ENCODE data around the gene TCF12.

The TCF12 gene

GRCh38 chr15:57144448-57144847 is 226.0 kb downstream of the TCF12 start:
- H3K9me3 ChIP-seq, result no peaks in the 10 kb centered on the region
- intact Hi-C loops (cut with DNase I; ENCODE audit: low total_unique reads), result no loop called here
- H3K4me1 ChIP-seq, result peaks cover 0 to 33% (median 21%) of the 10 kb centered on the region in 4 donors
- H3K27ac ChIP-seq, result no peak overlapping the region
- H3K27me3 ChIP-seq, result no peaks in the 10 kb centered on the region
- no peak for TF ChIP-seq CTCF (IDR thresholded peaks at IDR 0.05)
- H3K36me3 ChIP-seq, result no peaks in the 10 kb centered on the region
- H3K4me3 ChIP-seq, result no peak overlapping the region
- DNase-seq, result peak in 1 of 2 donors; percentile 36

GRCh38 chr15:57146506-57147201 is 228.2 kb downstream of the TCF12 start:
- Histone ChIP-seq H3K27me3 (no peaks in the 10 kb centered on the region), H3K4me1 (peaks cover 0 to 46% (median 28%) of the 10 kb centered on the region in 4 donors), H3K9me3 (peaks cover 0 to 2% (median 0%) of the 10 kb centered on the region in 3 donors), H3K27ac (peak overlapping the region in 1 of 2 donors; percentile 48), H3K36me3 (no peaks in the 10 kb centered on the region), H3K4me3 (peak overlapping the region; percentile 16 to 26)
- intact Hi-C loops (cut with DNase I; ENCODE audit: low total_unique reads), result loop anchor here (5.0 kb wide), 2 partner anchors 161 to 381 kb away; no protein-coding TSS in a partner anchor
- no peak for DNase-seq
- peak; percentile 59 to 69 for TF ChIP-seq CTCF (IDR thresholded peaks at IDR 0.05)

- intact Hi-C loops (cut with DNase I; ENCODE audit: low total_unique reads), result loop anchor here (5.0 kb wide), 2 partner anchors 160 to 380 kb away; no protein-coding TSS in a partner anchor
- peaks cover 0 to 48% (median 28%) of the 10 kb centered on the region in 4 donors for H3K4me1 ChIP-seq
- TF ChIP-seq CTCF (IDR thresholded peaks at IDR 0.05), result no peak
- no peak for DNase-seq
- no peaks in the 10 kb centered on the region for H3K36me3 ChIP-seq
- peaks cover 0 to 7% (median 0%) of the 10 kb centered on the region in 3 donors for H3K9me3 ChIP-seq
- no peak overlapping the region for H3K4me3 ChIP-seq
- H3K27ac ChIP-seq, result peak overlapping the region in 1 of 2 donors; percentile 48
- H3K27me3 ChIP-seq, result no peaks in the 10 kb centered on the region
Observed at GRCh38 chr15:57147621-57148020, 229.2 kb downstream of the TCF12 start.

- Histone ChIP-seq H3K4me1 (peaks cover 0 to 55% (median 28%) of the 10 kb centered on the region in 4 donors), H3K27me3 (no peaks in the 10 kb centered on the region), H3K9me3 (peaks cover 0 to 7% (median 0%) of the 10 kb centered on the region in 3 donors), H3K36me3 (no peaks in the 10 kb centered on the region), H3K4me3 (no peak overlapping the region), H3K27ac (peak overlapping the region; percentile 34 to 50)
- no peak for TF ChIP-seq CTCF (IDR thresholded peaks at IDR 0.05)
- intact Hi-C loops (cut with DNase I; ENCODE audit: low total_unique reads), result loop anchor here (5.0 kb wide), 2 partner anchors 159 to 379 kb away; no protein-coding TSS in a partner anchor
- DNase-seq, result no peak
Observed at GRCh38 chr15:57148262-57148661, 229.8 kb downstream of the TCF12 start.

- Histone ChIP-seq H3K27ac (peak overlapping the region; percentile 34 to 50), H3K36me3 (no peaks in the 10 kb centered on the region), H3K4me3 (no peak overlapping the region), H3K9me3 (peaks cover 0 to 7% (median 0%) of the 10 kb centered on the region in 3 donors), H3K4me1 (peaks cover 0 to 64% (median 28%) of the 10 kb centered on the region in 4 donors), H3K27me3 (no peaks in the 10 kb centered on the region)
- DNase-seq, result no peak
- intact Hi-C loops (cut with DNase I; ENCODE audit: low total_unique reads), result loop anchor here (5.0 kb wide), 2 partner anchors 158 to 378 kb away; no protein-coding TSS in a partner anchor
- TF ChIP-seq CTCF (IDR thresholded peaks at IDR 0.05), result no peak
Observed at GRCh38 chr15:57149196-57149595, 230.8 kb downstream of the TCF12 start.
